HG03558 (cell line): ENCODE results near the gene NUDT15.
A peak's percentile ranks its signal among the peaks of the same experiment; 100 is the strongest.
"Not testable (repeated sequence)": the region's sequence is repeated elsewhere in the genome, so short reads cannot be mapped to it uniquely, and the experiment has no call there.

ENCODE experiments used
- ATAC-seq: cut with Tn5 transposase; IDR thresholded peaks from one replicate; pipeline ENCODE4 v1.9.1; 2021; ENCODE audit warnings: moderate number of reproducible peaks; ENCODE audit not compliant: unreplicated experiment; ENCODE audit errors: extremely low read depth

The NUDT15 gene

GRCh38 chr13:48040896-48041295, 3.4 kb downstream of the NUDT15 start:
- ATAC-seq = no peak

- no peak for ATAC-seq
Observed at GRCh38 chr13:48042894-48043293, 5.4 kb downstream of the NUDT15 start.

- no peak for ATAC-seq
Observed at GRCh38 chr13:48043789-48044503, 6.4 kb downstream of the NUDT15 start.

GRCh38 chr13:48050550-48050949, 13.0 kb downstream of the NUDT15 start:
- ATAC-seq = no peak

GRCh38 chr13:48054601-48055000, 17.1 kb downstream of the NUDT15 start:
- ATAC-seq = no peak

GRCh38 chr13:48055712-48056111, 18.2 kb downstream of the NUDT15 start:
- no peak for ATAC-seq

- not testable (repeated sequence) for ATAC-seq
Observed at GRCh38 chr13:48058536-48058935, 21.0 kb downstream of the NUDT15 start.

- not testable (repeated sequence) for ATAC-seq
Observed at GRCh38 chr13:48059951-48060350, 22.4 kb downstream of the NUDT15 start.

- ATAC-seq = no peak
Observed at GRCh38 chr13:48066310-48066989, 28.9 kb downstream of the NUDT15 start.

GRCh38 chr13:48068036-48068435, 30.5 kb downstream of the NUDT15 start:
- no peak for ATAC-seq

- ATAC-seq = no peak
Observed at GRCh38 chr13:48068952-48069351, 31.4 kb downstream of the NUDT15 start.

GRCh38 chr13:48069573-48069972, 32.0 kb downstream of the NUDT15 start:
- no peak for ATAC-seq

- ATAC-seq = no peak
Observed at GRCh38 chr13:48070942-48071341, 33.4 kb downstream of the NUDT15 start.

- no peak for ATAC-seq
Observed at GRCh38 chr13:48072304-48072703, 34.8 kb downstream of the NUDT15 start.

- no peak for ATAC-seq
Observed at GRCh38 chr13:48072787-48073186, 35.3 kb downstream of the NUDT15 start.

GRCh38 chr13:48074006-48074405, 36.5 kb downstream of the NUDT15 start:
- no peak for ATAC-seq

GRCh38 chr13:48078251-48078656, 40.7 kb downstream of the NUDT15 start:
- peak; percentile 96 for ATAC-seq

GRCh38 chr13:48081739-48082138, 44.2 kb downstream of the NUDT15 start:
- ATAC-seq = no peak

GRCh38 chr13:48086272-48086671, 48.7 kb downstream of the NUDT15 start:
- ATAC-seq = no peak

- ATAC-seq = no peak
Observed at GRCh38 chr13:48093588-48093987, 56.1 kb downstream of the NUDT15 start.

- ATAC-seq = no peak
Observed at GRCh38 chr13:48094404-48094780, 56.9 kb downstream of the NUDT15 start.
